GM21367 (cell line): Measurements from ENCODE around the gene AKAP12.

ENCODE experiments used
- ATAC-seq: cut with Tn5 transposase; IDR thresholded peaks from one replicate; pipeline ENCODE4 v1.9.1; 2021; ENCODE audit not compliant: unreplicated experiment

Gene AKAP12

GRCh38 chr6:151276112-151276740, 36.5 kb downstream of the AKAP12 start:
- no peak for ATAC-seq

DNA sequence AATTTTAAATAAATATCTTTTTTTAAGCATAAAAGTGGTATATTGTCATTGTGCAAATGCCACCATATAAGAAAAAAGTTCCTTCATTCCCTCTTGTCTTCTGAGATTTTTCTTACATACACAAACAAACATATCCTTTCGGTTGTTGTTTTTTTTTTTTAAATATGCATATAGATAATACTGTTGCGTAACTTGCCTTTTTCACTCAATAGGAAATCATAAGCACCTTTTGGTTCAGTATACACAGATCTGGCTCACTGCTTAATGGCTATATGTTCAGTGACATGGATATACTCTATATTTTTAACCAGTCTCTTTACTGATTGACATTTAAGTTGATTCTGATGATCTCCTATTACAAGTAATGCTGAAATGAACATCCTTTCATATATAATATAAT, 40.1 kb downstream of the AKAP12 start:
- ATAC-seq: no peak

GRCh38 chr6:151280859-151281258, 41.1 kb downstream of the AKAP12 start:
- no peak for ATAC-seq

DNA sequence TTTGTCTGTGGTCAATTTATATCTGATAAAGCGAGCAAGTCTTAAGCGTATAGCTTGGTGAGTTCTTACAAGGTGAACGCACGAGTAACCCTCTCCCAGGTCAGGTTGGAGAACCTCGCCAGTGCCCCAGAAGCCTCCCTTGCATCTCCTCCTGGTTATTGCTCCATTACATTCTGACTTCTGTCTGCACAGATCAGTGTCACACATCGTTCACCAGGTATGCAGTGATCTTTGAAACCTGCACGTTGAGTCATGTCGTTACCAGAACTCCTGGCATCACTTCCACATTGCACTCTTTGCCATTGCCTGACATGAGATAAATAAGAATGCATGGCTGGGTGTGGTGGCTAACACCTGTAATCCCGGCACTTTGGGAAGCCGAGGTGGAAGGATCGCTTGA, 44.2 kb downstream of the AKAP12 start:
- ATAC-seq: peak; percentile 53

- no peak for ATAC-seq
Observed at GRCh38 chr6:151284548-151285017, 44.8 kb downstream of the AKAP12 start.

DNA sequence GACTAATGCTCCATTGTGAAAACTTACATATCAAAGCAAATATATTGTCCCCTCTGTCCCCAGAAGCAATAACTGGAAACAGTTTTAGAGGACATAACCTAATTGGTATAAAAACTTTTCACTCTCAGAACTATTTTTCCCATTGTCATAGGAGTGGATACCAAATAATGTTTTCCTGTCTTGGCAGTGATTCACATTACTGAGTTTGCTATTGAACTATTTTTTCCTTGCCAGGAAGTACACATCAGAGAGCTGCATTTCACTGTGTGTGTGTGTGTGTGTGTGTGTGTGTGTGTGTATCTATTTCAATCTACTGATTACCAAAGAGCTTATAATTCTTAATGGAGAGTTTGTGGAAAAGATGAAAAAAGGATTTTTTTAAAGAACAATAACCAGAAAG, 45.4 kb downstream of the AKAP12 start:
- no peak for ATAC-seq

DNA sequence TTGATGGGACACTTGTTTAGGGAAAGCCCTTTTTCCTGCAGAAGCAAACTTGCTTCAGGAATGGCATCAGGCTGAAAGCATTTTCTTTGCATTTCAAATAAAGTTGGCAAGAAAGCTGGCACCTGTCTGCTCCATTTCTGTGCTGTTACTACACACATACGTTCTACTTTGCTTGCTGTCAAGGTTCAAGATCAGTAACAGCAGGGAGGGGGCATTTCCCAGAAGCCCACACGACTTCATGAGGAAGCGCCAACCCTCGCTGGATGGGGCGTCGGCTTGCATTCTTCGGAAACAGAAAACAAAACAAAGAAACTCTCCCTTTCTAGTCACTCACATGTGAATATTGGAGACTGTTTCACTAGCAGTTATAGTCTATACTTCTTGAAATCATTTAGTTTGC, 46.4 kb downstream of the AKAP12 start:
- ATAC-seq: no peak

GRCh38 chr6:151288712-151289398, 49.1 kb downstream of the AKAP12 start:
- ATAC-seq: no peak

DNA sequence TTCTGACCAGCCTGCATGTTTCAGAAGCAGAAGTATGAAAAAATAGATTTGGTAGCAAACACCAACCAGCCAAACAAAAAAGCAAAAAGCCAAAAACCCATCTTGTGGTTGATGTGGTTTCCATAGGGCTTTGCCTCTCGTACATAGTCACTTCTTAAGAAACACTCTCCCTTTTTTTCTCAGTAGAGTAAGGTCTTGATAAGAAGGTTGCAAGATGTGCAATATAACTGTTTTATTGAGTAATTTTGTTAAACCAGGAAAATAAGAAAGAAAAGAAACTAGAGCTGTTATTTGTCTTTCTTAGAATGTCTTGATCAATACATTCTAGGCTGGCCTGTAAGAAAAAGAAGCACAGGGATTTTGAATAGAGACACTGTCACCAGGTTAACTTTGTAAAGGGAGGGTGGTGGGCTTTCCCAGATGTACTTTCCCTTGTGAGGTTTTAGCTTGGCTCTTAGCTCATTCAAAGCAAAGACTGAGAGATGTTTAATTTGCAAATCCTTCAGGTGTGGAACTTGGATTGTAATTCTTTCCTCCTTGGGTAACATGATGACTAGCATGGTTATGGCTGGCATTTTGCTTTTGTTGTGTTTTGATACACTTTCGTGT, 49.7 kb downstream of the AKAP12 start:
- ATAC-seq: no peak

- no peak for ATAC-seq
Observed at GRCh38 chr6:151290877-151291721, 51.3 kb downstream of the AKAP12 start.

- ATAC-seq: no peak
Observed at GRCh38 chr6:151291722-151292059, 51.9 kb downstream of the AKAP12 start.

GRCh38 chr6:151292974-151293687, 53.4 kb downstream of the AKAP12 start:
- ATAC-seq: no peak

DNA sequence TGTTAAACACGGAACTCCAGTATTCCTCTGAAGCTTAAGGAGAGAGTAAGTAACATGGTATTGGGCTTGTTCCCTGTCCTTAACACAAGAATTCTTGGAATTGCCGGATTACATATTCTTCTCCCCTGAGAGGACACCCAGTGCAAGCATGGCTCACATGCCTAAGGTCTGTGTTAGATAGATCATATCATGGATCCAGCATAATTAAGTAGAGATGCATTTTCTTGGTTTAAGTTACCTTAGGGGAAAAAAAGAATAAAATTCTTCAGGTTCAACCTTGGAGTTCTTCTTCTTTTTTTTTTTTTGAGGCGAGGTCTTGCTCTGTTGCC, 53.9 kb downstream of the AKAP12 start:
- no peak for ATAC-seq

- no peak for ATAC-seq
Observed at GRCh38 chr6:151294561-151295101, 54.9 kb downstream of the AKAP12 start.

GRCh38 chr6:151297886-151298285, 58.1 kb downstream of the AKAP12 start:
- no peak for ATAC-seq

- ATAC-seq: no peak
Observed at GRCh38 chr6:151299011-151299410, 59.2 kb downstream of the AKAP12 start.

DNA sequence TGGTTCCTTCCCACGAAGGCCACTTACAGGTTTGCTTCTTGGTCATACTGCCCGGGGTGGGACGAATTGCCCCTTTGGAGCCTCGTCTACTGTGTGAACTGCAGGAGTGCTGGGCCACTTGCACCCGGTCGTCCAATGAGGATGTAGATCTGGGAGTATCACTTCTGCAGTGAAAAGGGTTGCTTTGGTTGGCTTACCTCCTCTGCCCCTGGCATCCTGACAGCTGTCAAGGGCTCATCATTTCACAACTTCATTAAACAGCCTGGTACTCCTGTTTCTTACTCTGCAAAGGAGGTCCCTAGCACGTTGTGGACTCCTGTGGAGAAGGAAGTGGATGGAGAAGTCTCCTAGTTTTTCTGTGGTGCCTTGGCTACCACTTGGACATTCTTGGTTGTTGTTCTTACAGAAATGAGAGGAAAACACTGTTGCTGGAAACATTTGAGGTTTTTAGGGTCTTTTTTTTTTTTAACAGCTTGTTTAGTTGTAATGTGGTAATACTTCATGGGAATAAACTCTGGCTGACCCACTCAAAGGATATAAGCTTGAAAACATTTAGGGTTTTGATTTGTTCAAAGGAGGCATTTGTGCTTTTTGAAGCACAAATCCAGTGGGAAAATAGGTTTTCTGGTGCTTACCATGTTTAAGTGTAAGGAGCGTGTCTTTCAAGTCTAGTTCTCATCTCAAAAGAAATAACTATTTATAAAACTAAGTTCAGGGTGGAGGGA, 60.7 kb downstream of the AKAP12 start:
- no peak for ATAC-seq

DNA sequence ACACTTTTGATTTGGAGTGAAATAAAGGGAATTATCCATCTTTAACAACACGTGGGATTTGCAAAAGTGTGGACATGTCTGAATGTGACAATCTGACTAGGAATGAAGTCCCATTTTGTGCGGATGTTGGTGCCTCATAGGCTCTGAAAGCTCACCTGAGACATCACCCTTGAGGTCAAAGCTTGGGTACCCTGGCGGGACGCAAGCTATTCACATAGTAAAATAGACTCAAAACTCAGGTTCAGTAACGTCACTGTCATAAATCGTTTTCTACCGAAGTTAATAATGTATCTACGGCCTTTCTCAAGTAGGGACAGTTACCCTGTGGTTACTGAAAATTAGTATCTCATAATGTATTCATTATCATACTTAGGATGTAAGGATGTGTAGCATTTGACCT, 61.8 kb downstream of the AKAP12 start:
- ATAC-seq: no peak

- no peak for ATAC-seq
Observed at GRCh38 chr6:151303231-151303630, 63.5 kb downstream of the AKAP12 start.

GRCh38 chr6:151306269-151306783, 66.6 kb downstream of the AKAP12 start:
- no peak for ATAC-seq
